T-helper 9 cell (primary cell): ENCODE measurements around the gene SDHB.
"Not testable (repeated sequence)": the region's sequence is repeated elsewhere in the genome, so short reads cannot be mapped to it uniquely, and the experiment has no call there.

Source experiments
- DNase-seq: peaks from one replicate; pipeline ENCODE4 v3.0.0-alpha.2; 2020

SDHB gene

DNA sequence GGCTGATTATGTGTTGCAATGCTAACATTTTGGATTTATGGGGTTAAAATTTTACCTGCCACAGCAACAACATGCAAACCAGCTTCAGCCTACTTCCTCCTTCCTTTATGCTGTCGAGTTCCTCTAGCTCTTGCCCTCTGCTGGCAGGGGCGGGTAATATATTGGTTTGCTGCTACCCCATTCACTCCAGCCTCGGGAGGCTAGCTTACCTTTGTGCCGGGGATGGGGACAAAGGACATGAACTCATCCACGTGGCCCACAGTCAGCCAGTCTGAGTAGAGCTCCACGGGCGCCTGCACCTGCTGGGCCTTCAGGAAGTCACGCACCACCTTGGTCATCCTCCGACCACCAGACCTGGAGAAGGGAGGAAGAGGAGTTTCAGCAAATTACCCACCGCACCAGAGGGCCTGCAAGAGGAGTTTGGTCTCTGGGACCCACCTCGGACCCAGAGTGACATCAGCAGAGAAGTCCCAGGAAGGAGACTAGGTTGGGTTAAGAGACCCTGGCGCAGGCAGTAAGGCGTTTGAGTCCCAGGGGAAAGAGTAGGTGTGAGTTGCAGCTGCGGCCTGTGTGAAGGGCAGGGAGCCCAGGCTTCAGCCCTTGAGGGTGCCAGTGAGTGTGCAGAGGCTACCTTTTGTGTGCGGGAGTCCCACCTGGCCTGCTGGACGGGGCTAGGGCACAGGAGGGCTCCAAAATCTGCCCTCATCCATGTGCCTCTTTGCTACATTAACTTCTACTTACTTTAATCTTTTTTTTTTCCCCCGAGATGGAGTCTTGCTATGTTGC lies 21.8 kb upstream of the SDHB start:
- DNase-seq: no peak

DNA sequence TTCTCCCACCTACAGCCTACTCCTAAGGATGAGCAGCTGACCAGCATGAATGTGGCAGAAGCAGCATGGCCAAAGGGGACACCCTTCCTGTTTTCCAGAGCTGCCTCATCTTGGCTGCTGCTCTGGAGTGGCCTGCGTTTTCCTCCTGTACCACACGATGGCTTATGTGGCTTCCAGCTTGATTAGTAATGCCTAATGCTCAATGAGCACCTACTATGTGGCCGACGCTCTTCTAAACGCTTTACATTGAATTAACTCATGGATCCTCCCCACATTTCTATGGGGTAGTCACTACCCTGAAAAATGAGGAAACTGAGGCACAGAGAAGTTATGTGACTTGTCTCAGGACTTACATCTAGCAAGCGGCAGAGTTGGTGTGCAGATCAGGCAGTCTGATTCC lies 18.0 kb upstream of the SDHB start:
- no peak for DNase-seq

DNA sequence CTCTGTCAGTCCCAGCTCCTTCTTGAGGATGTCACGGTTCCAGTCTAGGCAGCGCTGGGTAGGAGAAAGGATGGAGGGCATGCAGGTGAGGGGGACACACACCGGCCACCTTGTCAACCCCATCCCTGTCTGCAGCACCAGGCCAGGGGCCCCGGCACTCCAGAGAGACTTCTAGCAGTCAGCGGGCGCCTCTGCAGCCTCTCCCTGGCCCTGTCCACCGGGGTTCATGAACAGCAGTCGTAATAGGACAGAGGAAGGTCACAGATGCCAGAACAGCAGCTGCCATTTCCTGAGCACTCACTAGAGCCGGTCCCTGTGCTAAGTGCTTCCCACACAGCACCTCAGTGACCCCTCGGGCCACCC lies 16.3 kb upstream of the SDHB start:
- DNase-seq: no peak

DNA sequence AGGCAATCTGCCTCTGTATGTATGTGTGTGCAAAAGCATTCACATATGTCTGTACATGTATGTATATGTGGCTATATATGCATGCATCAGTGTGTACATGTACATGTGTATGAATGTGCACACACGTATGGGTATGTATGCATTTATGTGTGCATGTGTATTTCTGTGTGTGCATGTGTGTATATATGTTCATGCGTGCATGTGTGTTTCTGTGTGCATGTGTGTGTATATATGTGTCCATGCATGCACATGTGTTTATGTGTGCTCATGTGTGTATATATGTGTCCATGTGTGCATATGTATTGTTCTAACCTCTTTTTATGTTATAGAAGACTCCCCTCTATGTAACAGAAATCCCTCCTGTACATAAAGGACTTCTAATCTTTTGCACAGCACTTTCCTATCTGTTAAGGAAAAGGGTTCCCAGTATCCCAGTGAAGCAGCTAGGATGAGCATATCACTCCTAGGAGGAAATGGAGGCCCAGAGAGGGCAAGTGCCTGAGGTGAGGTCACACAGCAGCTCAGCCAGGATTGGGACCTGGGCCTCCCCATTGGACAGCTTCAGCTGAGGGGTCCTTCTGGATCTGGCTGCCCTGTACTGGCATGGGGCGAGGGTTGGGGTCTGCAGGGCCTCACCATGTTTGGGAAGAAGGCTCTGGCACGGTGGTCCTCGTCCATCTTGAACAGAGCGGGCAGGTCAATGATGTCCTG lies 15.8 kb upstream of the SDHB start:
- no peak for DNase-seq

DNA sequence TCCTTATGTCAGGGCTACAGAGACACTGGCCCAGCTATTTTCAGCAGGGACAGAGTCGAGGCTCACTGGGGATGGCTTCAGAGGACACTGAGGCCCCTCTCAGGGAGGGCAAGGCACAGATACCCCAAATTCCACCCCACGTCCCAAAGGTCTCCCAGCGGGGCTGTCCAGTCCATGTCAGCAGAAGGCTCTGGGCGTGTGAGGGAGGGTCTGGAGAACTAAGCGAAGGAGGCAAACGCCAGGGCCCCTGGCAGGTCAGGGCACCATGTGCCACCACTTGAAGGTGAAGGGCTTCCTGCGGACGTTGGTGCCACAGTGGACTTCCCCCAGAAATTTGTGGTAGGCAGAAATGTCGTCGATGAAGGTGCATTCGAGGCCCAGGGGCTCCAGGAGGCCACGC lies 15.0 kb upstream of the SDHB start:
- DNase-seq: no peak

DNA sequence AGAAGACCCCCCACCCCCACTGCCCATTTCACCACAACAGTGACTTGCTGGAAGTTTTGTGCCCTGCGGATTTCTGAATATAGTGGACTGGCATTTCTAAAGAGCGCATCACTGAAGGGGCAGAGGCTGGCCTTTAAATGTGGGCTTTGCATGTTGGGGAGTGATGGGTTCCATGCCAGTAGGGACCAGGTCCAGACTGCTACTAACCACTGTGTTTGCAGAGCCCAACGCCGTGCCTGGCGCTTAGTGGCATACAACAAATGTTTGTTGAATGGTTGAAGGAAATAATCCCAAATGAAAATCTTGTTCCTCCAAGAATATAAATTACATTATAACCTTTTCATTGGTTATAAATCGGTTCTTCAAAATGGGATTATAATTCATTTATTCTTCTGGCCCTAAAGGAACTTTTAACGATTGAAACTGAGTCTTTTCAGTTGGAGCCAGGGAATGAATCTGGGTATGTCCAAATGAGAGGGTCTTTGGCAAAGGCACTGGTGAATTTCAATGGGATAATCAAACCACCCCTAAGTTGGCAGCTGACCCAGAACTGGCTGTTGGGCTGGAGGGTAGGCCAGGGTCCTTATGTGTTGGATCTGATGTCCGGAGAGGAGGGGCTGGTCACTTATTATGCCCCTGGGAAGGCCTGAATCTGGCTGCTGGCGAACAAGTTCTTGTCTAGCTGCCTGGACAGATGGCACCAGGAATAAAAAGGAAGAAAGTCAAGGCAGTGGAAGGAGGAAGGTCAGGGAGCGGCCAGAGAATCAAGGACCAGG lies 13.8 kb upstream of the SDHB start:
- no peak for DNase-seq

DNA sequence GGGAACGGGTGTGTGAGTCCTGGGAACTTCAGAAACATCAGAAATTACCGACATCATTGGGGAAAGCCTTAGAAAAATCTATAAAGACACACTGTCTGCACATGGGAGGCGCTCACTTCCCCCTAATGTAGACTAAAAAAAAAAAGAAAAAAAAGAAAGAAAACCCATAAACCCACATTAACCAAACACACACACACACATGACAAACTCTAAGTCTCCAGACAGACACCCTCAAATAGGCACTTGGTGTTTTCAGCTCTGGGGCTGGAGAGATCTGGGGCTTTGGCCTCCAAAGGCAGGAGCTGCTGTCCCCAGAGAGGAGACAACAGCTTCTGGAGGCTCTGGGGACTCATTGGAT lies 13.2 kb upstream of the SDHB start:
- DNase-seq: no peak

DNA sequence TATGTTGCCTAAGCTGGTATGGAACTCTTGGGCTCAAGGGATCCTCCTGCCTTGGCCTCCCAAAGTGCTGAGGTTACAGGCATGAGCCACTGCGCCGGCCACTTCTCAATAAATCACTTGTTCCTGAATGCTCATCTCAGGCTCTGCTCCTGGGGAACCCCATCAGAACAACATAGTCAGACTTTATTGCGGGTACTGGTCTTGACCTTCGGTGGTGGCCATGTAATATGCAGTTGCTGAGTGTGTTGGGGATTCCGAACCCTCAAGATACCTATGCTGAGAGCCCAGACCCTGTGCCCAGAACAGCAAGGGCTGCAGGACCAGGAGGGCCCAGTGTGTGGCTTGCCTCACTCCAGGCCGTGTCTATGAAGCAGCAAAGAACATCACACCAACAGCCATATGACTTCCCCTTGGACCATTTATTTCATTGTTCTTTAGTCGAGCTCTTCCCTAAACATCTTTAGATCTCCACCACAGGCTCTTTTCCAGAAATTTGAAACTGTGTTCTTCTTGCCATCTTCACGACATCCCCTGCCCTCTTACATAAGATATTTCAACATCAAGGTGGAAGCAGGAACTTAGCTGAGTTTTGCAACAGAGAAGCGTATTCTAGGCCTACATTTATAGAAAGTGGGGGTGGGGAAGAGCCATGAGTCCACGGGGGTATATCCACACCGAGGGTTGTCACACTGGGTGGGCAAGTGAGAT lies 12.7 kb upstream of the SDHB start:
- DNase-seq: no peak

DNA sequence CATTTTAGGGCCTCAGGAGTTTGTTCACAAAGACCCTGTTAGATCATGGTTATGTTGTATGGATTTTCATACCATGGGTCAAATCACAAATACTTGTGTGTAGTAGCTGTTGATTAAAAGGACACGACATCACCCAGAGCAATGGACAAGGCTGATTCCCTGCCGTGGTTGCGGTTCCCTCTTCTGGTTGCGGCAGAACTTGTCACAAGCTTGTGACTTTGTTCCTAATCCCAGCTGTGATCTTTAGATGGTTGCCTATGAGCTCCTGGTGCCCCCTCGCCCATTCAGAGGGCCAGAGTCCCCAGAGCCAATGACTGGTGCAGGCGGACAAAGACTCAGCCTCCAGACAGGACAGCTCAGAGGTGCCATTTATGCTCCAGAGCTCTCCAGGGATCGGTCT lies 11.8 kb upstream of the SDHB start:
- DNase-seq: no peak

DNA sequence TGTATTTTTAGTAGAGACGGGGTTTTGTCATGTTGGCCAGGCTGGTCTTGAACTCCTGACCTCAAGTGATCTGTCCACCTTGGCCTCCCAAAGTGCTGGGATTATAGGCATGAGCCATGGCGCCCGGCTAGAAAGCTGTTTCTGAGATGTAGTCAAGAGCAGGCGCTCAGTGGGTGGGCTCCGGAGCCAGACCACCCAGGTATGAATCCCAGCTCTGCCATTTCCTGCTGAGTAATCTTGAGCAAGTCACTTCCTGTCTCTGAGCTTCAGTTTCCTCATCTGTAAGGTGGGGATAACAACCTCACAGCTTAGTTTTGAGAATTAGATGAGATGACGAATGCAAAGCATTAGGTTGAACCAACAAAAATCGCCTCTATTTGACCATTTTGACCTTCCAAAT lies 8.9 kb upstream of the SDHB start:
- DNase-seq: not testable (repeated sequence)

DNA sequence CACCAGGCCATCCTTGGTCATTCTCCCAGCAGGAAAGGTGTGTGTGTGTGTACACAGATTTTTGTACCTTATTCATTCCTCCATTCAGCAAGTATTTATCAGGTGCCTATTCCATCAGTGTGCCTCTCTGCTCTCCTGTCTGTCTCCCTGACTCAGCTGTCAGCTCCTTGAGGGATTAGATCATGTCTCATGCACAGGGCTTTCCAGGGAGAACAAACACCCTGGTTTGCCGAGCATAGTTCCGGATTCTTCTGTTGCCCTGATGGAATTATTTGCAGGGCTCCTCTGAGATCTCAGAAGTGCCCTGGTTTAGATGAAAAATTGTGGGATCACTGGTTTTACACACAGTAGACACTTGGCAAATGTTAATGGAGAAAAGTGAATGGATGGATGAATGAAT lies 8.1 kb upstream of the SDHB start:
- DNase-seq: no peak

DNA sequence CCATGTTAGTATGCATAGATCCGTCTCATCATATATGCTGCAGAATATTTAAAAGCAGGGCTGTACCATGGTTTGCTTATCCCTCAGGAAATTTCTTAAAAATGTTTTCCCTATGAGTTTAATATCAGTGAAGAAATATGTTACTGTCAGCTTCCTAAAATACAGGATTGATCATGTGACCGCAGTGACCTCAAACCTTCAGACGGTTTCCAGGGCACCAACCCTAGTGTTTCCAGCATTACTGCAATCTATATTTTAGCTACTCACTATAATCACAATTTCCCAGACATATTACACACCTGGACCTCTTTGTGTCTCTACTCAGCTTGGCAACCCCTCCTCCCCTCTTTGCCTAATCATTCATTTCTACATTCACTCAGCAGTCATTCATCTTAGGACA lies 7.7 kb upstream of the SDHB start:
- no peak for DNase-seq

DNA sequence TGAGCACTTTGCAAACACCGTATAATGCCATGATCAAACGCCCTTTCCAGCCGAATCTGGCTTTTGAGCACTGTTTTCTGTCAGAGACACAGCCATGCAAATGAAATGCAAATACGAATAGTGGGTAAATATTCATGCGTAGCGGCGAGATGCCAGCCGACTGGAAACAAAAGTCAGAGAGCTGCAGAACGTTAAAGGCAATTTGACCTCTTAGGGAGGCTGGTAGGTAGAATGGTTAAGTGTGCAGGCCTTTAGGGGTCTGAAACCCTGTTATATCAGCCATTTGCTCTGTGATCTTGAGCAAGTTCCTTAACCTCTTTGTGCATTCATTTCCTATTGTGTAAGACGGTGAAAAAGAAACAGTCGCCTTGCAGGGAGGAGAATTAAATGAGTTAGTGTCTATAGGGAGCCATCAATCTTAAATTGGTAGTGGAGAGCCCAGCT lies 6.5 kb upstream of the SDHB start:
- DNase-seq: no peak

DNA sequence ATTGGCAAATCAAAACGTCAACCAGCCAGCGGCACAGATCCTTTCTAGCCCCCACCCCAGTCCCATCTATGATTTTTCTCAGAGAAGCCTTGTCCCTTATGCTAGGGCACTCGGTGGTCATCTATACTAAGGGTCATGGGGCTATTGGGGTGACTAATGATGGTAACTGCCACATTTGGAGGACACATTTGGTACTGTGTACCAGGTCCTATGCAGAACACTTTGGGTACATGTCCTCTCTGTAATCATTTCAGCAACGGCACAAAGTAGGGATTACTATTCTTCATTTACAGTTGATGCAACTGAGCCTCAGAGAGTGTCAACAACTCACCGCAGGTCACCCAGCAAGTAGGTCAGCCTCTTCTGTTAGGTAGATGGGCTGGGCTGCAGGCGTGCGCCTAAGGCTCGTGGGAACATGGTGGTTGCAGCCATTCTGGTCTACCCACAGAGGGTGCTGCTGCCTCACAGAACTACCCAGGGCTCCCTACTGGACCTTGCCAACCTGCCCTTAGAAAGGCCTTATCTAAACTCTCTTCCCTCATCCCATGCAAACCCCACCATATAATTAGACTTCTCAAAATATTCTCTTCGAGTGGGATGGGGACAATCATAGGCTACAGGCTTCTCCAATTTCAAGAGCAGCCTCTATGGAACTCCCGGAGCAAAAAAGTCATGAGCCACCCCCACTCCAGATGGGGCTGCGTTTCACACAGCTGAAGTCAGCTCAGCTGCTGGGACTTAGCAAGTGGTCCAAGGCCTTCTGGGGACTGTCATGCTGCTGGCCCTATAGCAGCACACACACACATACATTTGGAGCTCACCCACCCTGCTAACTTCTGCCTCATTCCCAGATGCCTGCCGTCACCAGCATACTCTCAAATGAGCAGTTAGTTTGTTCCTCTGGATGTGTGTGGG lies 5.8 kb upstream of the SDHB start:
- DNase-seq: no peak

DNA sequence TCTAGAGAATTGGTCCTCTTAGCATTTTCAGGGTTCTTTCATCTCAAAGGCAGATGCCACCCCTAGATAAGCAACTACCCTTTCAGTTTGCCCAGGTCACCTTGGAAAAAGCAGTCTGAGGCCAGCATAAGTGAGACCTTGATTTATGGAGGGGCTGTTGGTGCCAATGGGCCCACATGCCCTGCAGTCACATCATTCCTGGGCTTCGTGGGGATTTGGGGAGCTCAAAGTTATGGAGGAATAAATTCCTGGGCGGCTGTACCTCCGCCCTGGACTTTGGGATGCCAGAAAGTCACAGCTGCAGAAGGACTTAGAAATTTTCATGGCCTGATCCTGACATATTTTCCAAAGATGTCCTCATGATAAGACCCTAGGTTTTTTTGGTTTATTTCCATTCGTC lies 2.7 kb upstream of the SDHB start:
- DNase-seq: no peak

DNA sequence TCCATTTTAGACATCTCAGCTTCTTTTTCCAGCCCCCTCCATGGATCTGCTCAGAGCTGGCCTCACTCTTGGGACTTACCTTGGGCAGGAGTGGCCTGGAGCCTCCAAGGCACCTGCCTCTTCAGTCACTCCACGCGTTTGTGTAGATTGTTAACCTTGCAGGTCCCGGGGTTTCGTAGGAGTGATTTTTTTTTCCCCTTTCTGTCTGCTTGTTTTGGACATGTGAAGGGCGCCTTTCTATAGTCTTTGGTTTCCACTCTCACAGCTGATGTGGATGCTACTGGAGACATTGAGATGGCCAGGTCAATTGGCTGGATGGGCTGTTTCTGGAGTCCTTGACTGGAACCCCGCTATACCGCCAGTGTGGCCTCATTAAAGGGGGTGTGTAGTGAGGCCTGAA lies 2.0 kb upstream of the SDHB start:
- no peak for DNase-seq

DNA sequence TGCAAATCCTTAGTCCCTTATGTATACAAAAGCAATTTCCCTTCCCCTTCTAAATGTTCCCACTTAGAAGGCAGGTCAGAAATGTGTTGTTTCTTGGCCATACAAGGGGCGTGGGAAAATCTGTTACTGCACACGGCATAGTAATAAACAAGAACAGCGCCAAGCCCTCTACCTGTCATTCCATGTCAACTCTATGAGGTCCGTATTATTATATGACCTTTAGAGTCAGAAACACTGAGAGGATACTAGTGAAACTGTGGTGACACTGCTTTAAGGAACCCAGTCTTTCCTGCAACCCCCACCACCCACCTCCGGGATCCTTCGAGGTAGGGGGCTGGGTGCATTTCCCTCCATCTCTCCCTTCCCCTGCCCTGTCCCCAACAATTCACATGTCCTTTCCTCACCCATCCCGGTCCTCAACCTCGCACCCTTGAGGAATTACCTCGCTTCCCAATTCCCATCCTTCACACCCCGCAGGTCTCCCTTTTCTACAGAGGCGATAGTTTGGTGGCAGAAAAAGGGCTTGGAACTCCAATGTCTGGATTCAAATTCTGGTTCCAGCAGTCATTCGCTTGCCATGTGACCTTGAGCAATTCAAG lies 647 bp downstream of the SDHB start:
- no peak for DNase-seq

DNA sequence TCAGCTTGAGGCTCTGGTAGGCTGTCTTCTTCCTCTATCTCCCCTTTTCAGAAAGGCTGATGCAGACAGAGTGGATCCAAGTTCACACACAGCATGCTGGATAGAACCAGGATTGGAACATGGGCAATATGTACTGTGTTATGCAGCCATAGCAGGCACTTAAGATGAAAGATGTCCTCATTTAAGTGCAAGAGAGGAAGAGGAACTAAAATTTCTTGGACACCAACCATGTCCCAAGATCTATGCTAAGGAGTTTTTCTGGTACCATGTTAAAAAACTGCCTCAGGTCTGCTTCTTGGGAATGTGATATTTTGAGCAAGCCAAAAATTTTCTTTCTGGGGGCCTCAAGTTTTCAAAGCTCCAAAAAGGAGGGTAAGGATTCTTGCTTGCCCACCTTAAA lies 1.2 kb downstream of the SDHB start:
- no peak for DNase-seq

DNA sequence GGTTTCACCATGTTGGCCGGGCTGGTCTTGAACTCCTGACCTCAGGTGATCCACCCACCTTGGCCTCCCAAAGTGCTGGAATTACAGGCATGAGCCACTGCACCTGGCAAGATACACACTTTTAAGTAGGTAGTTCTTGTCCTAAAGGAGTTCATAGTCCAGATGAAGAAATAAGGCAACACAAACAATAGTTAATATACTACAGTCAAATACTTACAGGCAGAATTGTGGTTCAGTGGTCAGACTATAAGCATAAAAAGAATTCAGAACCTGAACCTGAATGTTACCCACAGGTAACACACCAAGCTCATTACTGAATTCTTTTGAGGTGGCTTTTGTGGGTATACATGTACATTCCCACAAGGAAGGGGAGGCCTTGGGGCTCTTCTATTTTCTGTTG lies 1.8 kb downstream of the SDHB start:
- no peak for DNase-seq

DNA sequence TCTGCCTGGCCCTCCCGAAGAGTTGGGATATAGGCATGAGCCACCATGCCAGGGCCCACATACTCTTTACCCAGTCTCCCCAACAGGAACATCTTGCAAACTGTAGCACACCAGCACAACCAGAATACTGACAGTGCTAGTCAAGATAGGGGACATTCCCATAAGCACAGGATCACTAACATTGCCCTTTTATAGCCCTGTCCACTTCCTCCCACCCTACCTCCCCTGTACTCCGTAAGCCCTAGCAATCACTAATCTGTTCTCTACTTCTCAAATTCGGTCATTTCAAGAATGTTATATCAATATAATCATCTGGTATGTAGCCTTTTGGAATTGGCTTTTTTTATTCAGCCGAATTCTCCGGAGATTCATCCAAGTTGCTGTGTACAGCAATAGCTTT lies 5.9 kb downstream of the SDHB start:
- no peak for DNase-seq

DNA sequence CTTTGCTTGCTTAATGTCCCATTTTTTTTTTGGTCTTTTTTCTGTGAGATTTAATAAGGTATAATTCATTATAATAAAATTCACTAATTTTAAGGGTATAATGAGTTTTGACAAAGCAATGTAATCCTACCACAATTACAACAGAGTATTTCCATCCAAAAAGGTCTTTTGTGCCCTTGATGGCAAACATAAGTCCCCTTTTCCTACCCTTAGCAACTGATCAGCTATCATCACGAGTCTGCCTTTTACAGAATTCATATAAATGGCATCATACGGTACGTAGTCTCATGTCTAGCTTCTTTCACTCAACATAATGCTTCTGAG lies 7.5 kb downstream of the SDHB start:
- no peak for DNase-seq
